HepG2 (cell line): ENCODE data around the gene MRAP. TPM values are rescaled to one million over a fixed set of nuclear protein-coding genes. Genes with fewer than 3 reads are reported as not detected.
A peak's percentile ranks its signal among the peaks of the same experiment; 100 is the strongest.

ENCODE experiments used
- BRD4 ChIP-seq: sonication (generic); formaldehyde crosslinking; IDR thresholded peaks from 2 replicates; pipeline ENCODE4 v1.4.0; 2020; ENCODE audit warnings: missing genetic modification reagents
- CEBPB ChIP-seq: IDR thresholded peaks from 2 replicates; pipeline ENCODE4 v1.6.1; 2011; ENCODE audit warnings: low read depth, low read length, improper control_type of control experiment, borderline replicate concordance
- DNMT3B ChIP-seq: conservative IDR thresholded peaks from 2 replicates; pipeline ENCODE4 v1.6.1; 2016; ENCODE audit warnings: missing biosample characterization, control low read depth
- DRAP1 ChIP-seq: IDR thresholded peaks from 2 replicates; pipeline ENCODE4 v1.6.1; 2016; ENCODE audit warnings: missing genetic modification reagents, missing compliant biosample characterization
- HNF4A ChIP-seq: sonication (generic); formaldehyde crosslinking; IDR thresholded peaks from 2 replicates; pipeline ENCODE4 v1.4.0; 2020; ENCODE audit warnings: missing genetic modification reagents
- JUN ChIP-seq: sonication (generic); formaldehyde crosslinking; IDR thresholded peaks from 2 replicates; pipeline ENCODE4 v1.4.0; 2020; ENCODE audit warnings: mild to moderate bottlenecking, missing genetic modification reagents
- KLF15 ChIP-seq: sonication (generic); formaldehyde crosslinking; IDR thresholded peaks from 2 replicates; pipeline ENCODE4 v1.8.1; 2023; ENCODE audit warnings: borderline replicate concordance, mild to moderate bottlenecking, inconsistent platforms, missing genetic modification reagents, mixed read lengths
- MXI1 ChIP-seq: IDR thresholded peaks from 3 replicates; pipeline ENCODE4 v1.6.1; 2012; ENCODE audit warnings: low read depth, low read length, inconsistent platforms, borderline replicate concordance
- NAIF1 ChIP-seq: sonication (generic); formaldehyde crosslinking; IDR thresholded peaks from 2 replicates; pipeline ENCODE4 v1.5.0; 2020; ENCODE audit warnings: mild to moderate bottlenecking, missing genetic modification reagents, borderline replicate concordance
- RFX1 ChIP-seq: fragments of 450-650 bp; IDR thresholded peaks from 2 replicates; pipeline ENCODE4 v1.6.1; 2017
- TFAP4 ChIP-seq: sonication (generic); IDR thresholded peaks from 2 replicates; pipeline ENCODE4 v1.6.1; 2016; ENCODE audit warnings: low read depth, borderline replicate concordance
- THAP7 ChIP-seq: sonication (generic); formaldehyde crosslinking; IDR thresholded peaks from 2 replicates; pipeline ENCODE4 v1.8.1; 2023; ENCODE audit warnings: mild to moderate bottlenecking, missing genetic modification reagents
- ZNF121 ChIP-seq: sonication (generic); formaldehyde crosslinking; IDR thresholded peaks from 2 replicates; pipeline ENCODE4 v1.5.0; 2020; ENCODE audit warnings: mild to moderate bottlenecking, missing genetic modification reagents
- ZNF136 ChIP-seq: sonication (generic); formaldehyde crosslinking; IDR thresholded peaks from 2 replicates; pipeline ENCODE4 v1.8.1; 2022; ENCODE audit warnings: low read depth, mild to moderate bottlenecking, moderate library complexity, missing genetic modification reagents
- ZNF235 ChIP-seq: sonication (generic); formaldehyde crosslinking; IDR thresholded peaks from 2 replicates; pipeline ENCODE4 v1.8.1; 2023; ENCODE audit warnings: mild to moderate bottlenecking, missing genetic modification reagents, borderline replicate concordance
- ZNF496 ChIP-seq: sonication (generic); formaldehyde crosslinking; IDR thresholded peaks from 2 replicates; pipeline ENCODE4 v1.8.1; 2023; ENCODE audit warnings: mild to moderate bottlenecking, moderate library complexity, missing genetic modification reagents; ENCODE audit not compliant: insufficient replicate concordance
- ZNF605 ChIP-seq: sonication (generic); formaldehyde crosslinking; IDR thresholded peaks from 2 replicates; pipeline ENCODE4 v1.8.0; 2022; ENCODE audit warnings: mild to moderate bottlenecking, missing genetic modification reagents
- ZNF652 ChIP-seq: IDR thresholded peaks from 2 replicates; pipeline ENCODE4 v1.6.1; 2016; ENCODE audit warnings: low read depth, borderline replicate concordance
- polyA plus RNA-seq, 8 experiments: library from polyadenylated mRNA; depleted of rRNA in 3 of 8; stranded (reverse) in 7 of 8; unstranded in 1 of 8; fragments of >200 nt; fragmentation: Illumina TruSeq in 4 of 8; extraction: Trizol in 4 of 8; gene quantifications; 2 replicates each; pipeline versions ENCODE4 v1.2.1 to v1.2.3, GENCODE V29; 2011 to 2016; ENCODE audit warnings: low read depth in 4 of 8, missing spikeins in 1 of 8, mixed read lengths in 1 of 8; ENCODE audit not compliant: insufficient read depth in 1 of 8
- total RNA-seq, 5 experiments: library from RNA; depleted of rRNA; stranded (reverse); fragments of >200 nt; fragmentation: Illumina TruSeq; extraction: Trizol; gene quantifications; 2 replicates each; pipeline ENCODE4 v1.2.3, GENCODE V29; 2016; ENCODE audit warnings: low read depth in 1 of 5
- TF ChIP-seq, protein P1 (sequence below): sonication (generic); formaldehyde crosslinking; IDR thresholded peaks from 2 replicates; pipeline ENCODE4 v1.4.0; 2020; ENCODE audit warnings: low read depth, missing genetic modification reagents
- TF ChIP-seq, protein P2 (sequence below): IDR thresholded peaks from 2 replicates; pipeline ENCODE4 v1.6.1; 2012; ENCODE audit warnings: inconsistent platforms
- TF ChIP-seq, protein P3 (sequence below): sonication (generic); formaldehyde crosslinking; IDR thresholded peaks from 2 replicates; pipeline ENCODE4 v1.5.1; 2020; ENCODE audit warnings: missing genetic modification reagents, mild to moderate bottlenecking, borderline replicate concordance

The MRAP gene
- total and polyA plus RNA-seq, 2 of the 13 experiments (the other 11 are each of a cell fraction or from before 2014, with no cell fraction given): 0.46 to 1.2 TPM

- TF ChIP-seq NAIF1 (CRISPR knock-in tag): no peak
- TF ChIP-seq RFX1: no peak
- TF ChIP-seq ZNF652 (CRISPR knock-in tag): peak; percentile 84
- no peak for TF ChIP-seq JUN (CRISPR knock-in tag)
- no peak for TF ChIP-seq MXI1
- no peak for TF ChIP-seq BRD4 (CRISPR knock-in tag)
- peak; percentile 88 for TF ChIP-seq CEBPB
- peak; percentile 40 for TF ChIP-seq HNF4A (CRISPR knock-in tag)
- TF ChIP-seq ZNF235 (CRISPR knock-in tag): no peak
- TF ChIP-seq ZNF496 (CRISPR knock-in tag): no peak
- TF ChIP-seq, protein P1, sequence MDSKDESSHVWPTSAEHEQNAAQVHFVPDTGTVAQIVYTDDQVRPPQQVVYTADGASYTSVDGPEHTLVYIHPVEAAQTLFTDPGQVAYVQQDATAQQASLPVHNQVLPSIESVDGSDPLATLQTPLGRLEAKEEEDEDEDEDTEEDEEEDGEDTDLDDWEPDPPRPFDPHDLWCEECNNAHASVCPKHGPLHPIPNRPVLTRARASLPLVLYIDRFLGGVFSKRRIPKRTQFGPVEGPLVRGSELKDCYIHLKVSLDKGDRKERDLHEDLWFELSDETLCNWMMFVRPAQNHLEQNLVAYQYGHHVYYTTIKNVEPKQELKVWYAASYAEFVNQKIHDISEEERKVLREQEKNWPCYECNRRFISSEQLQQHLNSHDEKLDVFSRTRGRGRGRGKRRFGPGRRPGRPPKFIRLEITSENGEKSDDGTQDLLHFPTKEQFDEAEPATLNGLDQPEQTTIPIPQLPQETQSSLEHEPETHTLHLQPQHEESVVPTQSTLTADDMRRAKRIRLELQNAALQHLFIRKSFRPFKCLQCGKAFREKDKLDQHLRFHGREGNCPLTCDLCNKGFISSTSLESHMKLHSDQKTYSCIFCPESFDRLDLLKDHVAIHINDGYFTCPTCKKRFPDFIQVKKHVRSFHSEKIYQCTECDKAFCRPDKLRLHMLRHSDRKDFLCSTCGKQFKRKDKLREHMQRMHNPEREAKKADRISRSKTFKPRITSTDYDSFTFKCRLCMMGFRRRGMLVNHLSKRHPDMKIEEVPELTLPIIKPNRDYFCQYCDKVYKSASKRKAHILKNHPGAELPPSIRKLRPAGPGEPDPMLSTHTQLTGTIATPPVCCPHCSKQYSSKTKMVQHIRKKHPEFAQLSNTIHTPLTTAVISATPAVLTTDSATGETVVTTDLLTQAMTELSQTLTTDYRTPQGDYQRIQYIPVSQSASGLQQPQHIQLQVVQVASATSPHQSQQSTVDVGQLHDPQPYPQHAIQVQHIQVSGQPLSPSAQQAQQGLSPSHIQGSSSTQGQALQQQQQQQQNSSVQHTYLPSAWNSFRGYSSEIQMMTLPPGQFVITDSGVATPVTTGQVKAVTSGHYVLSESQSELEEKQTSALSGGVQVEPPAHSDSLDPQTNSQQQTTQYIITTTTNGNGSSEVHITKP (CRISPR knock-in tag): no peak
- TF ChIP-seq ZNF136 (CRISPR knock-in tag): no peak
- TF ChIP-seq ZNF121: peak; percentile 59; the same call in 1 of the 2 replicates
- TF ChIP-seq KLF15 (CRISPR knock-in tag): no peak
- TF ChIP-seq, protein P2, sequence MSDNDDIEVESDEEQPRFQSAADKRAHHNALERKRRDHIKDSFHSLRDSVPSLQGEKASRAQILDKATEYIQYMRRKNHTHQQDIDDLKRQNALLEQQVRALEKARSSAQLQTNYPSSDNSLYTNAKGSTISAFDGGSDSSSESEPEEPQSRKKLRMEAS: no peak
- no peak for TF ChIP-seq DNMT3B (CRISPR knock-in tag)
- no peak for TF ChIP-seq ZNF605
- TF ChIP-seq TFAP4: no peak
- TF ChIP-seq THAP7 (CRISPR knock-in tag): no peak
- TF ChIP-seq, protein P3, sequence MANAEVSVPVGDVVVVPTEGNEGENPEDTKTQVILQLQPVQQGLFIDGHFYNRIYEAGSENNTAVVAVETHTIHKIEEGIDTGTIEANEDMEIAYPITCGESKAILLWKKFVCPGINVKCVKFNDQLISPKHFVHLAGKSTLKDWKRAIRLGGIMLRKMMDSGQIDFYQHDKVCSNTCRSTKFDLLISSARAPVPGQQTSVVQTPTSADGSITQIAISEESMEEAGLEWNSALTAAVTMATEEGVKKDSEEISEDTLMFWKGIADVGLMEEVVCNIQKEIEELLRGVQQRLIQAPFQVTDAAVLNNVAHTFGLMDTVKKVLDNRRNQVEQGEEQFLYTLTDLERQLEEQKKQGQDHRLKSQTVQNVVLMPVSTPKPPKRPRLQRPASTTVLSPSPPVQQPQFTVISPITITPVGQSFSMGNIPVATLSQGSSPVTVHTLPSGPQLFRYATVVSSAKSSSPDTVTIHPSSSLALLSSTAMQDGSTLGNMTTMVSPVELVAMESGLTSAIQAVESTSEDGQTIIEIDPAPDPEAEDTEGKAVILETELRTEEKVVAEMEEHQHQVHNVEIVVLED (CRISPR knock-in tag): no peak
- TF ChIP-seq DRAP1: no peak
Observed at GRCh38 chr21:32276671-32277070, 22.0 kb upstream of the MRAP start (continued).
